Rectal smooth muscle tissue (tissue), 1 donor: ENCODE measurements around the gene RANBP10.

Experiments
- H3K27ac ChIP-seq: one replicate; pipeline ENCODE4 v1.7.0; 2013; ENCODE audit warnings: low read depth, low read length, inconsistent platforms
- H3K27me3 ChIP-seq: one replicate; pipeline ENCODE4 v1.7.0; 2013; ENCODE audit warnings: low read length; ENCODE audit not compliant: control insufficient read depth, insufficient read depth
- H3K36me3 ChIP-seq: one replicate; pipeline ENCODE4 v1.7.0; 2013; ENCODE audit warnings: low read length; ENCODE audit not compliant: control insufficient read depth, insufficient read depth
- H3K4me1 ChIP-seq: one replicate; pipeline ENCODE4 v1.7.0; 2013; ENCODE audit warnings: low read length; ENCODE audit not compliant: control insufficient read depth, insufficient read depth
- H3K4me3 ChIP-seq: one replicate; pipeline ENCODE4 v1.7.0; 2013; ENCODE audit warnings: low read length
- H3K9ac ChIP-seq: one replicate; pipeline ENCODE4 v1.7.0; 2013; ENCODE audit warnings: low read length

Gene RANBP10

GRCh38 chr16:67683767-67684166 is 122.6 kb downstream of the RANBP10 start:
- peaks cover 11% of the 10 kb centered on the region for H3K36me3 ChIP-seq
- H3K9ac ChIP-seq: no peak overlapping the region
- H3K27me3 ChIP-seq: no peaks in the 10 kb centered on the region
- no peak overlapping the region for H3K4me3 ChIP-seq
- H3K4me1 ChIP-seq: no peaks in the 10 kb centered on the region
- H3K27ac ChIP-seq: no peak overlapping the region

- Histone ChIP-seq H3K9ac (no peak overlapping the region), H3K27ac (no peak overlapping the region), H3K27me3 (no peaks in the 10 kb centered on the region), H3K4me3 (no peak overlapping the region), H3K36me3 (peaks cover 8% of the 10 kb centered on the region), H3K4me1 (no peaks in the 10 kb centered on the region)
These were observed 126.1 kb downstream of the RANBP10 start for GRCh38 chr16:67679935-67680897.

- Histone ChIP-seq H3K4me3 (no peak overlapping the region), H3K4me1 (peaks cover 2% of the 10 kb centered on the region), H3K27ac (peak overlapping the region; percentile 33), H3K36me3 (peaks cover 2% of the 10 kb centered on the region), H3K9ac (no peak overlapping the region), H3K27me3 (no peaks in the 10 kb centered on the region)
These were observed 127.9 kb downstream of the RANBP10 start for GRCh38 chr16:67678354-67679023.

- no peak overlapping the region for H3K27ac ChIP-seq
- no peak overlapping the region for H3K9ac ChIP-seq
- H3K27me3 ChIP-seq: no peaks in the 10 kb centered on the region
- no peak overlapping the region for H3K4me3 ChIP-seq
- peaks cover 2% of the 10 kb centered on the region for H3K4me1 ChIP-seq
- H3K36me3 ChIP-seq: no peaks in the 10 kb centered on the region
These were observed 128.6 kb downstream of the RANBP10 start for GRCh38 chr16:67677712-67678111.

GRCh38 chr16:67676939-67677338 is 129.4 kb downstream of the RANBP10 start:
- Histone ChIP-seq H3K9ac (no peak overlapping the region), H3K4me1 (peaks cover 2% of the 10 kb centered on the region), H3K27ac (no peak overlapping the region), H3K4me3 (no peak overlapping the region), H3K27me3 (no peaks in the 10 kb centered on the region), H3K36me3 (no peaks in the 10 kb centered on the region)

GRCh38 chr16:67676516-67676915 is 129.8 kb downstream of the RANBP10 start:
- Histone ChIP-seq H3K36me3 (no peaks in the 10 kb centered on the region), H3K4me1 (peaks cover 2% of the 10 kb centered on the region), H3K27ac (no peak overlapping the region), H3K4me3 (no peak overlapping the region), H3K27me3 (no peaks in the 10 kb centered on the region), H3K9ac (no peak overlapping the region)

- Histone ChIP-seq H3K27ac (no peak overlapping the region), H3K4me1 (peaks cover 2% of the 10 kb centered on the region)
These were observed 130.4 kb downstream of the RANBP10 start for GRCh38 chr16:67675999-67676398.

GRCh38 chr16:67675579-67675935 is 130.8 kb downstream of the RANBP10 start:
- Histone ChIP-seq H3K4me1 (peaks cover 2% of the 10 kb centered on the region), H3K27me3 (no peaks in the 10 kb centered on the region), H3K9ac (no peak overlapping the region), H3K27ac (no peak overlapping the region), H3K36me3 (no peaks in the 10 kb centered on the region), H3K4me3 (no peak overlapping the region)

More at GRCh38 chr16:67675999-67676398, 130.4 kb downstream of the RANBP10 start:
- Histone ChIP-seq H3K9ac (no peak overlapping the region), H3K27me3 (no peaks in the 10 kb centered on the region), H3K36me3 (no peaks in the 10 kb centered on the region), H3K4me3 (no peak overlapping the region)

GRCh38 chr16:67674851-67675578 is 131.3 kb downstream of the RANBP10 start:
- no peaks in the 10 kb centered on the region for H3K36me3 ChIP-seq
- no peaks in the 10 kb centered on the region for H3K27me3 ChIP-seq
- no peak overlapping the region for H3K27ac ChIP-seq
- H3K4me3 ChIP-seq: no peak overlapping the region
- no peak overlapping the region for H3K9ac ChIP-seq
- peaks cover 2% of the 10 kb centered on the region for H3K4me1 ChIP-seq

GRCh38 chr16:67673712-67674580 is 132.4 kb downstream of the RANBP10 start:
- H3K27me3 ChIP-seq: no peaks in the 10 kb centered on the region
- H3K4me3 ChIP-seq: no peak overlapping the region
- H3K9ac ChIP-seq: no peak overlapping the region
- H3K36me3 ChIP-seq: no peaks in the 10 kb centered on the region
- H3K27ac ChIP-seq: peak overlapping the region; percentile 57
- peaks cover 2% of the 10 kb centered on the region for H3K4me1 ChIP-seq
